GM18858 (cell line): ENCODE data around the gene CIP2A.
"Not testable (repeated sequence)": the region's sequence is repeated elsewhere in the genome, so short reads cannot be mapped to it uniquely, and the experiment has no call there.

Experiments used
- ATAC-seq: cut with Tn5 transposase; IDR thresholded peaks from one replicate; pipeline ENCODE4 v1.9.1; 2021; ENCODE audit not compliant: unreplicated experiment

The CIP2A gene

DNA sequence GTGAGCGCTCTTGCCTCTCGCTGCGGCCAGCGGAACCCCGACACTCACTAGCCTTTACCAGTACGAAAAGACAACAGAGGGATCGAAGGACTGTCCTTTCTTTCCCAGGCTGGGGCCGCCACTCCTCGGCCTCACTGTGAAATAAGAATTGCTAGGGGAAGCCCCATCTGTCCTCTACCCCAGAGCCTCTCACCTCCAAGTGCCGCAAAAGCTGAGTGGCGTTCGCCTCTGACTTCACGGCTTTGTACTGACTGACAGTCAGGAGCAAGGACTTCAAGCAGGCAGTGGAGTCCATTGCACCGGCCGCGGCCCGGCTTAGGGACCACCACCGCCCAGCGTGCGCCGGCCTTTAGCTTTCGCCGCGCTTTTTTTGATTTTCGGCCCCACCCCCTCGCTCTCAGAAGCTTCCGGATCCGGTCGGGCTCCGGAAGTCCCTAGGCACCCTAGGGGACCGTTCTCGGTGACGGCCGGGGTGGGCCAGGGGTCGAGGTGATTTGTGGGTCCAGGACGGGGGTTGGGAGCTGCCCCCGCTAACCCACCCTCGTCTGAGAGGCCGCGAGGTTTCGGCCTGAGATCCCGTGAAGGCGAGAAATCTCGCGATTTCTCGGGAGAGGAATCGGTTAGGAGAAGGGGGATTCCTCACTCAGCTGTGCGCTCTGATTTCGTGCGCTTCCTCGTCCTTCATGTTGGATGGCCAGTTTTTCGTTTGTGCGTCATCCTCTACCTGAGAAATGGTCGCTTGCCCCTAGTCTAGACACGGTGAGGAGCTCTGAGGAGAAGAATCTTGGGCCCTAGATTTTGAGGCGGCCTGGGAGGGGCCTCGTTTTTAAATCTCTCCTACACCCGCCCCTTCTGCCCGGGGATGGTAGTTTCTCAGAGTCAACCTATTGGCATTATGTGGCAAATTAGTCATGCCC is at the start of gene CIP2A, which contains the start of gene DZIP3:
CIP2A (minus strand) TSS at position 358 of the 917 bp plus-strand sequence; CDS start at position 295, 63 bp downstream.
DZIP3 (plus strand) TSS at position 642 of the 917 bp plus-strand sequence. CDS start 15,685 bp downstream, outside the sequence.
- peak; percentile 83 for ATAC-seq

DNA sequence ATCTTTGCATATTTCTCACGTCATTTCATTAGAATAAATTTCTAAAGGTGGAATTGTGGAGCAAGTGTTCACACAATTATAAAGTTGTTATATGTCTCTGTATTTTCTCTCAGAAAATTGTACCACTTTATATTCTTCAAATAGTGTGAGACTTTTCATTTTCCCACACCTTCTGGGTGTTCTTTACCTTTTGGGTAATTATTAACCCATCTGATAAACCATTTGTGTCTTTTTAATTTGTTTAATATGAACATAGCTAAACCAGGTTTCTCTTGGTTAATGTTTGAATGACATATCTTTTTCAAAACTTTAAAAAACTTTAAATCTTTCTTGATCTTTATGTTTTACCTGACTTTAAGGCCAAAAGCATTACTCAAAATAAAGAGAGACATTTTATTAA is 40.7 kb upstream of the CIP2A start:
- ATAC-seq: no peak

DNA sequence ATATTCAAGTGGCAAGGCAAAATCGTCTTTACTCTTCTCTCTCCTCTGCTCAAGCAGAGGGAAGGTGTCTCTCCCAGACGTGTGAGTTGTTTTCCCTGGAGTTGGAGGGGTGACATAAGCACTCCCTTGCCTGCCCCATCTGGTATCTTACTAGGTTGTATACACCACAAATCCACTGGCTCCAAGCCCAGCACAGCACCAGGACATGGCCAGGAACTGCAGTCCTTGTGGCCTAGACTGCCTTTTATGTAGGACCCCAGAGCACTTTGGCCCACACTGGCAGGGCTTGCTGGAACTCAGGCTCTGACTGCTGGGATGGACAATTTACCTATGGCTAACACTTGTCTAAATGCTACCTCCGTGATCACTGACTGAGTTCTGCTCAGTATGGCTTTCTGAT is 34.3 kb upstream of the CIP2A start:
- ATAC-seq: no peak

DNA sequence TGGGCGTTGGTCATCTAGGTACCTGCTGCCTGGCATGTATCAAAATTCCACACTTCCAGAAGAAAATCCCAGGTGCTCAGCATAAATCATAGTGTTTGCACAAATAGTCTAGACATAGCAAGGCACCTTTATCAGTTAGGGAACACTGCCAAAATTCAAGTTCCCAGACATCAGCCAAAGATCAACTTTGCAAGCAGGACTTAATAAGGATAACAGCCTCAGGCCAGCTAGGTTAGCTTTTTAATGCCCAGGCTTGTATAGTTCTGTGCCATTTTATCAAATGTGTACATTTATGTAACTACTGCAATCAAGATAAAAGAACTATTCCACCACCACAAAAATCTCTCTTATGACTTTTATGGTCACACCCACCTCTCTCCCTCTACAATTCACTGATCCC is 31.0 kb upstream of the CIP2A start:
- no peak for ATAC-seq

DNA sequence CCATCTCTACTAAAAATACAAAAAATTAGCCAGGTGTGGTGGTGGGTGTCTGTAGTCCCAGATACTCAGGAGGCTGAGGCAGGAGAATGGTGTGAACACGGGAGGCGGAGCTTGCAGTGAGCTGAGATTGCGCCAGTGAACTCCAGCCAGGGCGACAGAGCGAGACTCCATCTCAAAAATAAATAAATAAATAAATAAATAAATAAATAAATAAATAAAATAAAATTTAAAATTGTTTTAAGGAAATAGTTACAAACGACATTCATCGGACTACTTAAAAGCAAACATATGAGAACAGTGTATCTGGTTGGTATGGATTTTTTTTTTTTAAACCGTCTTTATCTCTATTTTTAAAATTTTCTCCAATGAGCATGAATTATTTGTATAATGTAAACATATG is 26.9 kb upstream of the CIP2A start:
- ATAC-seq: not testable (repeated sequence)

DNA sequence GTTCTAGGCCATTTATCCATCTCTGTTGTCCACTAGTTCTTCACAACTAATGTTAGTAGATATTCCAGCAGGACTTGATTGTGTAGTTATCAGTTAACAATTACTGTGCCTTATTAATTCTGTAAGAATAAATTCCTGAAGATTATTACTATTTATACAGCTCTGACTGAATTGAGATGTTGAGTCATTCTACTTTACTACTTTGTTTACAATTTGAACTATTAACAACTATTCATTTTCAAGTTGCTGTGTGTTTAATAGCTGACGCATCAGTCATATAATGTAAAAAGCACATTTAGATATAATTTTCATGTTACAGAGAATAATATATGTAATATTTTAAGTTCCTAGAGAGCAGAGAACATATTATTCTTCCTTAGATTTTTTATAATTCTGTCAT is 21.4 kb upstream of the CIP2A start:
- ATAC-seq: no peak

DNA sequence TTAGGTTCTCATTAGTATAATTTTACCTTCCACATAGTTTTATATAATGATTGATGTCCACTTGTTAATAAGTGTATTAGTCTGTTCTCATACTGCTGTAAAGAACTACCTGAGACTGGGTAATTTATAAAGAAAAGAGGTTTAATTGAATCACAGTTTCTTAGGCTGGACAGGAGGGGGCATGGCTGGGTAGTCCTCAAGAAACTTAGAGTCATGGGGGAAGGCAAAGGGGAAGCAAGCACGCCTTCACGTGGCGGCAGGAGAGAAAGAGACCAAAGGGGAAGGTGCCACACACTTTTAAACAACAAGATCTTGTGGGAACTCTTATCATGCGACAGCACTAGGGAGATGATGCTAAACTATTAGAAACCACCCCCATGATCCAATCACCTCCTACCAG is 19.5 kb upstream of the CIP2A start:
- ATAC-seq: no peak

DNA sequence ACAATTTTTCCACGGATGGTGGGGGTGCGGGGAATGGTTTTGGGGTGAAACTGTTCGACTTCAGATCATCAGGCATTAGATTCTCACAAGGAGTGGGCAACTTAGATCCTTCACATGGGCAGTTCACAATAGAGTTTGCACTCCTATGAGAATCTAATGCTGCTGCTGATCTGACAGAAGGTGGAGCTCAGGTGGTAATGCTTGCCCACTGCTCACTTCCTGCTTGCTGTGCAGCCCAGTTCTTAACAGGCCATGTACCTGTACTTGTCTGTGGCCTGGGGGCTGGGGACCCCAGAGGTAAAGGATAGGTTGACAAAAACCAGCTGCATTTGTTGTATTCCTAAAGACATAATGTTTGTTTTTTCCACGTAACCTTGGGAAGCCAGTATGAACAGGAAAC is 16.3 kb upstream of the CIP2A start:
- no peak for ATAC-seq

DNA sequence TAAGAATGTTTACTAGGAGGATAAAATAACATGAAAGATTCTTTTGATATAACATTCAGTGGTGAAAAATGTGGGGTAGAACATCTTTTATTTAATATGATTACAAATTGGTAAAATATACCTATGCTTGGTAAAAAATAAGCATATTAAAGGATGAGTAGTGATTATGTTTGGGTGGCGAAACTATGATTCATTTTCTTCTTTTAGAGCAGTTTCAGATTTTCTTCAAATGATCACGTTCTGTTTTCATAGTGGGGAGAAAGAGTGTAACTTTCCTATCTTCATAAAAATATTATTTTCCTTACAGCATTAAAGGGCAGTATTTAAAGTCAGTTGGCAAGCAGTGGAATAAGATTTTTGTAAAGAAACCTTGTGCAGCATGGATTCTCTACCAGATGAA is 15.8 kb upstream of the CIP2A start:
- ATAC-seq: no peak

DNA sequence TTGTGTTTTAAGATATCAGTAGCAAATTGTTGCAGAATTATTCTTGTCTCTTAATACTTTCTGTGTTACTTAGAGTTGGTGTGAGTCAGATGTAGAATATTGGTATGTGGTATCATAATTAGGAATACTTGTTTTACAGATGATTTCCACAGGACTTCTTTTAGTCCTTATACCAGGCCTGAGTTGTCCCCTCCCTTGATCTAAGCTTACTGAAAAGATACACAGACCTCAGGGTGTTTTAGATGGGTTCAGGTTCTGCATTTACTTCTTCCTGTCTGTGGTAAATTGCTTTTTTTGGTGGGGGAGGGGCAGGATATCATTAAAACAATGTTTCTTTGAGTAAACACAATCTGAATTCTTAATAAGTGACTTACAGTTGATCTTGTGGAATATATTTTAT is 14.5 kb upstream of the CIP2A start:
- no peak for ATAC-seq

DNA sequence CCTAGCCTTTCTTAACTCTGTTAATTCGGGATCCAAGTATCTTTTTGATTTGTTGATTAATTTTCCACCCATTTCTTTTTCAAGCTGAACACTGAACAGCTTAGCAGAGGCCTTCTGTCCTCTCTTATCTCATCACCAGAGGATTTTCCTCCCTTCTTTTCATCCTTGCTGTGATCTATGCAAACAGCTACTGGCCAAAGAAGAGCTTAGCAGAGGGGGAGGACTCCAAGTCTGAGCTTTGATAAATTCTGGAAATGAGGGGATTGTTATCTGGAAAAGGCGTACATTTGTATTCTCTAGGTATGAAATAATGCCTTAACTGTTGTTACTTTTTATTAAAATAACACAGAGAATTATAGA is 13.7 kb upstream of the CIP2A start:
- ATAC-seq: no peak

DNA sequence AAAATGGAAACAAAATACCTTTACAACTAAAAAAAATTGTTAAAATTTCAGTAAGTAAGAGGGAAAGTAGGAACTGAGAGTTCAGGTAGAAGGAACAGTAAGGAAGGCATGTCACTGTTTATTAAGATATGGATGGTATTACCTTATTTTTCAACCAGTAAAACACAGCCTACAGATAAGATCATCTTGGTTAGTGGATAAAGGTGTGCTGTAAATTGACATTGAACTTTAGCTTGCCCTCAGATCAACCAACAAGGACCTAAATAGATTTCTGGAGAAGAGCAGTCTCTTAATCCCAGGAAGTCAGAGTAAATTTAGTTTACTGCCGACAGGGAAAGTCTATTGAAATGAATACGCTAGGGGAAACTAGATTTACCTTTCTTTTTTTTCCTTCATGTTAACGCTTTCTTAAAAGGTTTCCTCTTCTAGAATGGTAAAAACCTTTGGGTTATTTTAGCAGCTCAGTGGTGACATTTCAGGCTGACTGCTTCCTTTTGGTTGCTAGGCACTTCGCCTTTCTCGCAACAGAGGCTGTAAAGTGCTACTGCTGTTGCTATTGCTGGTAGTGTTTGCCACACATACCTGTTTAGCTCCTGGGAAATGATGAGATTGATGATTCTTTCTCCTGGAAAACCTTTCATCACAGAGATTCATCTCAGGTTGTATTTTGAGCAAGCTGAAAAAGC is 13.2 kb upstream of the CIP2A start:
- peak; percentile 69 for ATAC-seq

DNA sequence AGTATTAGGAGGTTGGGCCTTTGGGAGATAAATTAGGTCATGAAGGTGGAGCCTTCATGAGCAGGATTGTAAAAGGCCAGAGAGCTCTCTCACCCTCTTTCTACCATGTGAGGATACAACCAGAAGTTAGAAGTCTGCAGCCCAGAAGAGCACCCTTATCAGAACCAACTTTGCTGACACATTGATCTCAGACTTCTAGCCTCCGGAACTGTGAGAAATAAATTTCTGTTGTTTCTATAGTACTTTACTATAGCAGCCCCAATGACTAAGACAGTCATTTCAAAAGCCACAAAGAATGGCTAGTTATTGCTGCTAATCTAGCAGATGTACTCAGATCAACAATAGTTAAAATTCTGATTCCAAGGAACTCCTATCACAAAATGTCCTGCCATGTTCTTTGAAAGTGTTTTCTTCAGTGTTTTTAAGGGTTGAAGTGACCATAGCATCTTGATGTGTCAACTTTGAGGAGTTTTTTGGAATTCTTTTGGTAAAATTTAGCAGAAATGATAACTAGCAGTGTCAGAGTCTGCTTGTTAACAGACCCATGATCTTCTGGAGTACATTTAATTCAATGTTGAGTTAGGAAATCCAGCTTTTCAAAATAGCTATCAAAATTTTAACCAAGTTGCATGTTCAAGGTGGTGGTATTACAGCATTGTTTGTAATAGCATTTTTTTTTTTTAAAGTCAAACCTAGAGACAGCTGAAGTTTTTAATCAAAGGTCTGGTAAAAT is 10.6 kb upstream of the CIP2A start:
- peak; percentile 31 for ATAC-seq

DNA sequence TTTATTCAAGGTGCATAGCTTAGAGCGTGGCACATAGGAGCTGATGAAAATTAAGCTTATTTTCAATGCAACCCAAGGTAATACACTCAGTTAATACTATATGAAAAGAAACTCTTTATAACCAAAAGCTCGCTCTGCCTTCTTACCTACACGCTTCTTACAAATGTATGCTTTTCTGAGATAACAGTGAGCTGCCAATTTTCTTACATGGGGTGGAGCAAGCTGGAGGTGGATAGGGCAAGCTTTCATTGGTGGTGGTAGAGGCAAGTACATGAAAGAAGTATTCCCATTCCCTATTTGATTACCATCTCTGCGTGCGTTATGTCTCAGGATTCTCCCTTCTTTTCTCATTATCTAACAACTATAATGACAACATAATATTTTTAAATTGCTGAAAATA is 9.1 kb upstream of the CIP2A start:
- no peak for ATAC-seq

DNA sequence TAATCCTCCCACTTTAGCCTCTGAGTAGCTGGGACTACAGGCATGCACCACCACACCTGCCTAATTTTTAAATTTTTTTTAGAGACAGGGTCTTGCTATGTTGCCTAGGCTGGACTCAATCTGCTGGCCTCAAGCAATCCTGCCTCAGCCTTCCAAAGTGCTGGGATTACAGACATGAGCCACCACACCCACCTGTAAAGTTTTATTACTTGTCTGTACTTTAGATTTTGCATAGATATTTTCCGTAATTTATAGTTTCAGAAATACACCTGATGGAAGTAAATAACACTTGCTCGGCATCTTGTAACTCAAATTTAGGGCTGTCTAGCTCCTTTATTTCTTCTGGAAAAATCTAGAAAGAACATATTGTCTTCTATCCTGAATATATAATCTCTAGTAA is 6.1 kb upstream of the CIP2A start:
- ATAC-seq: no peak

DNA sequence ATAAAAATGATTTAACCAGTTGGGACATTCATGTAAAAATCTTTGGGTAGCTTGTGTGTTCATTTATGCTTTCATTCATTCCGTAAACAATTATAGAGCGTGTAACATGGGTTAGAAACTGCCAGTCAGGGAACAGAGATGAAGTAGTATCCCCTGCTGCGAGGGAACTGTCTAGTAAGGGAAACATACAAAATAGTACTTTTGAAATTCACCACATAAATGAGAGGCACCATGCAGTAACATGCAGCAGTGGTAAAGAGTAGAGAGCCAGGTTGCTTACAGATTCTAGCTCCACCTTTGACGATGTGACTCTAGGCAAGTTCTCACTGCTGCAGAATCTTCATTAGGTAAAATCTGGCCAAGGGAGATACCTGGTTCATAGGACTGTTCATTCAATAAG is 1.2 kb upstream of the CIP2A start:
- no peak for ATAC-seq

DNA sequence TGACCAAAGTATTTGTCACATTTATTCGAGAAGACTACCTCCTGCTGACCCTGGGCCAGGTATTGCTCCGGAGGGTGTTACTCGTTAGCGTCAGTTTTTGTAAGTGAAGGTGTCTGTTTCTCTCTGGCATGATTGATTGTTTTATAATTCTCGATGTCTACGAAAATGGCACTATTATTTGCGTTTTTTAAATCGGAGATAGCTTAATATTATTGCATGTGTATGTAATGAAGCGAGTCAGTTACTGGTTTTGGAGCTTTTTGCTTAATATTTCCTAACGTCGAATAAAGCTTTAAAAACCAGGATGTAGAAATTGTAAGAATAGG is 723 bp upstream of the CIP2A start:
- ATAC-seq: no peak

DNA sequence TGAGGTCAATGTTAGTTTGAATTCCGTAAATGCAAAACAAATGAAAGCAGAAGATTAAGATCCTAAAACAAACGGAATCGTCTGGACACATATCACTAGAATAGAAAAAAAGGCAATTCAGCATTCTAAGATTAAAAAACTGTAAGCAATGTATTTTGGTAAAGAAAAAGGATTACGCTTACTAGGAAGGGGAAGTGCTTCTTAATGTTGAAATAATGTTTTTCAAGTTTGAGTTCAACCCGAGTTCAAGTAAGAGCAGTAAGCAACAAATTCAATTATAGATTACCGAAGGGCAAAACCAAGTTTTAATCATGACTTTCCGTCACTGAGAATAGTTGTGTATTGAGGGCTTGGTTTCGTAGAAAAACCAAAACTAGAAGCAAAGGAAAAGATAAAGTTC is 637 bp downstream of the CIP2A start:
- ATAC-seq: no peak

DNA sequence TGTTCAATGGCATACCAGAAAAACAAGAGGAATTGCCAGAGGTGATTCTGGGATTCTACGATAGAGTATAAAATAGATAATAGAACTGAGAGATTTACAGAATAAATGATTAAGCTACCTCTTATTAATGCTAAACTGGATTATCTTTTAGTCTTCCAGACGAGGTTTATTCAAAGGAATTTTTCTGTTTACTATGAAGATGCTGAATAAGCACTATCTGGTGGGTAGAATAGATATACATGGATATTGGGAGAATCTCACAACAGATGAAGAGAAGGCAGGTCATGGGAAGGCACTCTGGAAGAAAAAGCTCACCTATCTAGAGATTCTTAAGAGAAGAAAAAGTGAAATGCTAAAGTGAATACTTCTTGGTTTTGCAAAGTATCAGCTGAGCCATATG is 11.2 kb downstream of the CIP2A start:
- no peak for ATAC-seq

DNA sequence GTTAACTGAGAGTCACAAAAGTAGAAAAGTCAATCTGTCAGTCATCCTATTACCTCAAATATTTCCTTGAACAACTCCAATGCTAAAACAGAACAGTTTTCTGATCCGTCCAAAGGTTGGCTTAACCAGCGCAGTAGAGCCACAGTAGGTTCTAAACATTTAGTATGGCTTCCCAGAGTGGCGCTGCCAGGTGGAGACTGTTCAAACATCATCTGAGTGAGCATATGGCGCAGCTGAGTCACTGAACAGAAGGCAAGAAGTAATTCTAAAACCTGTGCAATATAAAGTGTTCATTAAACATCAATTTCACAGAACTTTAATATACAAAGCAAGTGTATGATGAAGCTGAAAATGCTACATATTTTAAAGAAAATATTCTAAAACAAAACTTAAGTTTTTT is 19.9 kb downstream of the CIP2A start:
- ATAC-seq: no peak

DNA sequence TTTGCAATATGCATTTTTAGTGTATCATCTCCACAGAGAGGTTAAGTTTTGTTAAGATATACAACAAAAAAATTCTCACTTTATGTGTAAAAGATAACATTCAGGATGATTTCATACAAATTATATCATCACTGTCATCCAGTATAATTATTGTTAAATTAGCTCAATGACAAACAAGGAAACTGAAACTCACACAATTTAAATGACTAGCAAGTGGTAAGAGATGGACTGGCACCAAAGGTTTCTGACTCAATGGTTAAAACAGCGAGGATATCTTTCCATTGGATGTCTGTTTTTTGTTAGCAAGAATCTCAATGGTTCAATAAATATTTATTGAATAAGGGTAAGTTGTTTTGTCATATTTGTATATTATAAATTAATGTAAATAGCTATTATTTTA is 22.6 kb downstream of the CIP2A start:
- ATAC-seq: no peak

DNA sequence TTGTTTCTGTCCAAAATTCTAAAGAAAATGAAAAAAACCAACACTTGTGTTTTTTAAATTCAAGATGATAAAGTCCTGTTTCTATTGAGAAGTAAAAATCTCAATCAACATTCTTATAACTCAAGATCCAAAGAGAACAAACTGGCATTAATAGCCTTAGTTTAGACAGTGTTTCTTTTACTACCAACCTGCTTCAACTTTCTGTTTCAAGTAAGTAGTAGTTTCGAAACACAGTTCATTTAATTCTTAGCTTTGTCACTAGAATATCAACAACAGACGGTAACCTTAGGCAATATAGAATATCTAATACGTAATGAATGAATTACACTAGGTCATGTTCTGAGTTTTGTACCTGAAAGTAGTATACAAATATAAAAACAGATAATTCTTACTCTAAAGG is 23.7 kb downstream of the CIP2A start:
- no peak for ATAC-seq
